ENCODE data around the gene B4GALNT3.

- TF ChIP-seq, protein P1, sequence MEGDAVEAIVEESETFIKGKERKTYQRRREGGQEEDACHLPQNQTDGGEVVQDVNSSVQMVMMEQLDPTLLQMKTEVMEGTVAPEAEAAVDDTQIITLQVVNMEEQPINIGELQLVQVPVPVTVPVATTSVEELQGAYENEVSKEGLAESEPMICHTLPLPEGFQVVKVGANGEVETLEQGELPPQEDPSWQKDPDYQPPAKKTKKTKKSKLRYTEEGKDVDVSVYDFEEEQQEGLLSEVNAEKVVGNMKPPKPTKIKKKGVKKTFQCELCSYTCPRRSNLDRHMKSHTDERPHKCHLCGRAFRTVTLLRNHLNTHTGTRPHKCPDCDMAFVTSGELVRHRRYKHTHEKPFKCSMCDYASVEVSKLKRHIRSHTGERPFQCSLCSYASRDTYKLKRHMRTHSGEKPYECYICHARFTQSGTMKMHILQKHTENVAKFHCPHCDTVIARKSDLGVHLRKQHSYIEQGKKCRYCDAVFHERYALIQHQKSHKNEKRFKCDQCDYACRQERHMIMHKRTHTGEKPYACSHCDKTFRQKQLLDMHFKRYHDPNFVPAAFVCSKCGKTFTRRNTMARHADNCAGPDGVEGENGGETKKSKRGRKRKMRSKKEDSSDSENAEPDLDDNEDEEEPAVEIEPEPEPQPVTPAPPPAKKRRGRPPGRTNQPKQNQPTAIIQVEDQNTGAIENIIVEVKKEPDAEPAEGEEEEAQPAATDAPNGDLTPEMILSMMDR (IDR thresholded peaks at IDR 0.05) = no peak
- no peak for TF ChIP-seq POLR2A (IDR thresholded peaks at IDR 0.05)
- TF ChIP-seq EP300 (IDR thresholded peaks at IDR 0.05) = no peak
Measured at GRCh38 chr12:447141-447540, 12.6 kb upstream of the B4GALNT3 start.

All from ovary (tissue), 3 donors.